ENCODE results near the gene LRP1. TPM values are rescaled to one million over a fixed set of nuclear protein-coding genes. Genes with fewer than 3 reads are reported as not detected.

Gene LRP1
- total and polyA plus RNA-seq, 2 of the 13 experiments (the other 11 are each of a cell fraction or from before 2014, with no cell fraction given), result 14.7 to 30.8 TPM

DNA sequence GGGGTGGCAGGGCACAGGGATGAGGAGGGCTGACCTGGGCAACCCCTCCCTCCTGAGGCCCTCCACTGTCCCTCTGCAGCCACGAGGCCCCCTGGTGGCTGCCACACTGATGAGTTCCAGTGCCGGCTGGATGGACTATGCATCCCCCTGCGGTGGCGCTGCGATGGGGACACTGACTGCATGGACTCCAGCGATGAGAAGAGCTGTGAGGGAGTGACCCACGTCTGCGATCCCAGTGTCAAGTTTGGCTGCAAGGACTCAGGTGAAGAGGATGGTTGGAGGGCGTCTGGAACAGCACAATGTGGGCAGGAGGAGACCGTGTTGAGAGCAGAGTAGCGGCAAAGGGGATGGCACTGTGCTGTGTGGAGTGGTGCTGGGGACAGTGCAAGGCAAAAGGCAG lies 44.8 kb downstream of the LRP1 start (continued):
- TF ChIP-seq, protein P1, sequence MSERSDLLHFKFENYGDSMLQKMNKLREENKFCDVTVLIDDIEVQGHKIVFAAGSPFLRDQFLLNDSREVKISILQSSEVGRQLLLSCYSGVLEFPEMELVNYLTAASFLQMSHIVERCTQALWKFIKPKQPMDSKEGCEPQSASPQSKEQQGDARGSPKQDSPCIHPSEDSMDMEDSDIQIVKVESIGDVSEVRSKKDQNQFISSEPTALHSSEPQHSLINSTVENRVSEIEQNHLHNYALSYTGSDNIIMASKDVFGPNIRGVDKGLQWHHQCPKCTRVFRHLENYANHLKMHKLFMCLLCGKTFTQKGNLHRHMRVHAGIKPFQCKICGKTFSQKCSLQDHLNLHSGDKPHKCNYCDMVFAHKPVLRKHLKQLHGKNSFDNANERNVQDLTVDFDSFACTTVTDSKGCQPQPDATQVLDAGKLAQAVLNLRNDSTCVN (CRISPR knock-in tag; IDR thresholded peaks at IDR 0.05; ENCODE audit: borderline replicate concordance), result peak; percentile 21; the same call in 1 of the 2 replicates
- 0 out of 2 replicates have a peak, but pooled peaks have one; percentile 49 for TF ChIP-seq AKAP8 (CRISPR knock-in tag; IDR thresholded peaks at IDR 0.05)
- peak; percentile 76 for TF ChIP-seq ZNF687 (CRISPR knock-in tag; IDR thresholded peaks at IDR 0.05)
- 0 out of 2 replicates have a peak, but pooled peaks have one; percentile 27 for TF ChIP-seq ZNF350 (CRISPR knock-in tag; IDR thresholded peaks at IDR 0.05; ENCODE audit: borderline replicate concordance, low read depth)
- TF ChIP-seq ZNF570 (CRISPR knock-in tag; IDR thresholded peaks at IDR 0.05; ENCODE audit: borderline replicate concordance), result no peak
- TF ChIP-seq KDM5A (IDR thresholded peaks at IDR 0.05; ENCODE audit: borderline replicate concordance, low read length), result no peak
- peak; percentile 58; the same call in 1 of the 2 replicates for TF ChIP-seq HDAC2 (CRISPR knock-in tag; IDR thresholded peaks at IDR 0.05)
- no peak for TF ChIP-seq CREB1 (IDR thresholded peaks at IDR 0.05)
- TF ChIP-seq CREB1 (CRISPR knock-in tag; IDR thresholded peaks at IDR 0.05), result no peak
- no peak for TF ChIP-seq TMF1 (CRISPR knock-in tag; IDR thresholded peaks at IDR 0.05; ENCODE audit: low read depth)
- peak; percentile 81 for TF ChIP-seq HNRNPL (IDR thresholded peaks at IDR 0.05; ENCODE audit: low read depth, low read length)
- peak; percentile 35; the same call in 1 of the 2 replicates for TF ChIP-seq ZNF225 (CRISPR knock-in tag; IDR thresholded peaks at IDR 0.05)
- TF ChIP-seq ZBTB38 (CRISPR knock-in tag; IDR thresholded peaks at IDR 0.05), result peak; percentile 77
- 0 out of 2 replicates have a peak, but pooled peaks have one; percentile 24 for TF ChIP-seq MIXL1 (CRISPR knock-in tag; IDR thresholded peaks at IDR 0.05)
- TF ChIP-seq ZMYM4 (CRISPR knock-in tag; IDR thresholded peaks at IDR 0.05), result 0 out of 2 replicates have a peak, but pooled peaks have one; percentile 22
- TF ChIP-seq ZNF484 (CRISPR knock-in tag; IDR thresholded peaks at IDR 0.05; ENCODE audit: borderline replicate concordance, low read depth), result no peak
- TF ChIP-seq PCBP1 (IDR thresholded peaks at IDR 0.05; ENCODE audit: borderline replicate concordance, low read depth, low read length), result 0 out of 2 replicates have a peak, but pooled peaks have one; percentile 28
- TF ChIP-seq CEBPG (CRISPR knock-in tag; IDR thresholded peaks at IDR 0.05), result 0 out of 2 replicates have a peak, but pooled peaks have one; percentile 4
- TF ChIP-seq SMARCE1 (IDR thresholded peaks at IDR 0.05; ENCODE audit: borderline replicate concordance), result no peak
- TF ChIP-seq POLR2A (IDR thresholded peaks at IDR 0.05; ENCODE audit: insufficient read depth in 1 of 2, low read depth in 2 of 2, low read length in 2 of 2), result no peak
- TF ChIP-seq ZNF780A (CRISPR knock-in tag; IDR thresholded peaks at IDR 0.05), result 0 out of 2 replicates have a peak, but pooled peaks have one; percentile 20
- TF ChIP-seq XRCC5 (optimal IDR thresholded peaks at IDR 0.05; ENCODE audit: low read length), result peak; percentile 84
- TF ChIP-seq MBD4 (IDR thresholded peaks at IDR 0.05; ENCODE audit: borderline replicate concordance, low read length), result no peak
- TF ChIP-seq POLR2AphosphoS5 (IDR thresholded peaks at IDR 0.05; ENCODE audit: low read depth, low read length), result peak; percentile 22; the same call in 1 of the 2 replicates
- no peak for TF ChIP-seq ZNF180 (CRISPR knock-in tag; IDR thresholded peaks at IDR 0.05; ENCODE audit: borderline replicate concordance, low read depth)
- TF ChIP-seq, protein P2, sequence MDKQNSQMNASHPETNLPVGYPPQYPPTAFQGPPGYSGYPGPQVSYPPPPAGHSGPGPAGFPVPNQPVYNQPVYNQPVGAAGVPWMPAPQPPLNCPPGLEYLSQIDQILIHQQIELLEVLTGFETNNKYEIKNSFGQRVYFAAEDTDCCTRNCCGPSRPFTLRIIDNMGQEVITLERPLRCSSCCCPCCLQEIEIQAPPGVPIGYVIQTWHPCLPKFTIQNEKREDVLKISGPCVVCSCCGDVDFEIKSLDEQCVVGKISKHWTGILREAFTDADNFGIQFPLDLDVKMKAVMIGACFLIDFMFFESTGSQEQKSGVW (CRISPR knock-in tag; IDR thresholded peaks at IDR 0.05; ENCODE audit: borderline replicate concordance), result no peak
- TF ChIP-seq RAD21 (CRISPR knock-in tag; IDR thresholded peaks at IDR 0.05), result peak; percentile 91
- no peak for TF ChIP-seq HOXA3 (CRISPR knock-in tag; IDR thresholded peaks at IDR 0.05)

Data from HepG2 (cell line).